Right atrium auricular region (tissue), 2 donors: ENCODE results near the gene TRIO. TPM values are rescaled to one million over a fixed set of nuclear protein-coding genes. Genes with fewer than 3 reads are reported as not detected.

Source experiments
- DNase-seq: peaks from one replicate; pipeline ENCODE4 v3.0.0-alpha.2; 2019; ENCODE audit warnings: low spot score
- H3K27ac ChIP-seq, 2 donors: fragments of 200-600 bp; sonication (generic); 1 replicate in 1 of 2; 2 replicates in 1 of 2; pipeline ENCODE4 v1.5.1; 2016 to 2019
- H3K27me3 ChIP-seq, 2 donors: fragments of 200-600 bp; sonication (generic); one replicate each; pipeline versions ENCODE4 v1.5.1 to v1.6.0; 2017 to 2019
- H3K36me3 ChIP-seq: fragments of 200-600 bp; sonication (generic); one replicate; pipeline ENCODE4 v1.5.1; 2016
- H3K4me1 ChIP-seq, 2 donors: fragments of 200-600 bp; sonication (generic); one replicate each; pipeline versions ENCODE4 v1.5.1 to v1.6.0; 2017 to 2019
- H3K4me3 ChIP-seq, 2 donors: fragments of 200-600 bp; sonication (generic); 1 replicate in 1 of 2; 2 replicates in 1 of 2; pipeline ENCODE4 v1.5.1; 2017 to 2019; ENCODE audit warnings: mild to moderate bottlenecking in 1 of 2, moderate library complexity in 1 of 2
- H3K9me3 ChIP-seq, 2 donors: fragments of 200-600 bp; sonication (generic); one replicate each; pipeline ENCODE4 v1.5.1; 2019
- total RNA-seq, 2 donors: library from RNA; depleted of rRNA; stranded (reverse); fragments of >200 nt; gene quantifications; one replicate each; pipeline ENCODE4 v1.1.0, GENCODE V29; 2016
- TF ChIP-seq, protein P1 (sequence below), 2 donors: fragments of 200-600 bp; sonication (generic); IDR thresholded peaks; one replicate each; pipeline ENCODE4 v1.5.1; 2019; ENCODE audit warnings: antibody characterized with exemption in 2 of 2

The TRIO gene
- total RNA-seq, 2 donors from 2014 or later = 51.6 to 67.0 TPM

DNA sequence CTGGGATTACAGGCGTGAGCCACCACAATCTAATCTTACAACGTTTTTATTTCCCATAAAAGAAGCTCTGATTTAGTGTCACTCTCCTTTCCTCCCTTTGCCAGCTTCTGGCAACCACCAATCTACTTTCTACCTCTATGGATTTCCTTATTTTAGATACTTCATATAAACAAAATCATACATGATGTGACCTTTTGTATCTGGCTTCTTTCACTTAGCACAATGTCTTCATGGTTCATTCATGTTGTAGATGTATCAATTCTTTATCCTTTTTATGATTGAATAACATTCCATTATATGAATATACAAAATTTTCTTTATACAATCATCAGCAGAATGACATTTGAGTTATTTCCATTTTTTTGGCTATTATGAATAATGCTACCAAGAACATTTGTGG, 9.7 kb upstream of the TRIO start:
- TF ChIP-seq, protein P1, sequence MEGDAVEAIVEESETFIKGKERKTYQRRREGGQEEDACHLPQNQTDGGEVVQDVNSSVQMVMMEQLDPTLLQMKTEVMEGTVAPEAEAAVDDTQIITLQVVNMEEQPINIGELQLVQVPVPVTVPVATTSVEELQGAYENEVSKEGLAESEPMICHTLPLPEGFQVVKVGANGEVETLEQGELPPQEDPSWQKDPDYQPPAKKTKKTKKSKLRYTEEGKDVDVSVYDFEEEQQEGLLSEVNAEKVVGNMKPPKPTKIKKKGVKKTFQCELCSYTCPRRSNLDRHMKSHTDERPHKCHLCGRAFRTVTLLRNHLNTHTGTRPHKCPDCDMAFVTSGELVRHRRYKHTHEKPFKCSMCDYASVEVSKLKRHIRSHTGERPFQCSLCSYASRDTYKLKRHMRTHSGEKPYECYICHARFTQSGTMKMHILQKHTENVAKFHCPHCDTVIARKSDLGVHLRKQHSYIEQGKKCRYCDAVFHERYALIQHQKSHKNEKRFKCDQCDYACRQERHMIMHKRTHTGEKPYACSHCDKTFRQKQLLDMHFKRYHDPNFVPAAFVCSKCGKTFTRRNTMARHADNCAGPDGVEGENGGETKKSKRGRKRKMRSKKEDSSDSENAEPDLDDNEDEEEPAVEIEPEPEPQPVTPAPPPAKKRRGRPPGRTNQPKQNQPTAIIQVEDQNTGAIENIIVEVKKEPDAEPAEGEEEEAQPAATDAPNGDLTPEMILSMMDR (IDR thresholded peaks at IDR 0.05) = no peak
- Histone ChIP-seq H3K4me1 (peaks cover 0 to 14% of the 10 kb centered on the region in 2 donors), H3K27me3 (no peaks in the 10 kb centered on the region), H3K4me3 (no peak overlapping the region), H3K9me3 (no peaks in the 10 kb centered on the region), H3K27ac (no peak overlapping the region), H3K36me3 (no peaks in the 10 kb centered on the region)
- DNase-seq = no peak

DNA sequence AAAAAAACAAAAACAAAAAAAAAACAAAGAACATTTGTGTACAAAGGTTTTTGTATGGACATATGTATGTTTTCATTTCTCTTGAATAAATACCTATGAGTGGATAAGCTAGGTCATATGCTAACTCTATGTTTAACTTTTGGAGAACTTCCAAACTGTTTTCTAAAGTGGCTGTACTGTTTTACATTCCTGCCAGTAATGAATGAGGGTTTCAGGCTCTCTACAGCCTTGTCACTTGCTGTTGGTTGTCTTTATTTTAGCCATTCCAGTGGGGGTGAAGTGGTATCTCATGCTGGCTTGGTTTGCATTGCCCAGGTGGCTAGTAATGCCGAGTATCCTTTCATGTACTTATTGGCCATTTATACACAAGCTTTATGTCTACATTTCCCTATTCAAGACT, 9.1 kb upstream of the TRIO start:
- Histone ChIP-seq H3K36me3 (no peaks in the 10 kb centered on the region), H3K4me3 (no peak overlapping the region), H3K27ac (no peak overlapping the region), H3K4me1 (peaks cover 0 to 14% of the 10 kb centered on the region in 2 donors), H3K27me3 (no peaks in the 10 kb centered on the region), H3K9me3 (no peaks in the 10 kb centered on the region)
- no peak for DNase-seq
- TF ChIP-seq, protein P1 (IDR thresholded peaks at IDR 0.05) = no peak

DNA sequence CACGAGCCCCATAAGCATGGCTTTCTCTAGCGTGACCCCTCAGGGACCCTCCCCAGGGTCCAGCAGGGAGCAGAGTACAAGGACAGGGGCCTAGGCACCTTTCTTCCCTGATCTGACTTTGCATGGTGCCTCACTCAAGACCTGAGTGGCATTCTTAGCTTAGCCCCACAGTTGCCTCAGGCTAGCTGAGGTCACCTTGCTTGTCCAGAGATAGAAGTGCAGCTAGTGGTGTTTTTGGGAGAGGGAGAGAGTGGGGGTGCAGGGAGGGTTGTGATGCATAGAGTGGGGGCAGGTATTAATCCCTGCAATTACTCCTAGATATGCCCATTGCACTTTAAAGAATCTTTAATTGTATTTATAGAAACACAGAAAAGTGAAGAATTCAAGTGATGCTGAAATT, 8.4 kb upstream of the TRIO start:
- Histone ChIP-seq H3K4me1 (peaks cover 0 to 14% of the 10 kb centered on the region in 2 donors), H3K36me3 (no peaks in the 10 kb centered on the region), H3K27me3 (no peaks in the 10 kb centered on the region), H3K9me3 (no peaks in the 10 kb centered on the region), H3K27ac (no peak overlapping the region), H3K4me3 (no peak overlapping the region)
- TF ChIP-seq, protein P1 (IDR thresholded peaks at IDR 0.05) = no peak
- DNase-seq = no peak

DNA sequence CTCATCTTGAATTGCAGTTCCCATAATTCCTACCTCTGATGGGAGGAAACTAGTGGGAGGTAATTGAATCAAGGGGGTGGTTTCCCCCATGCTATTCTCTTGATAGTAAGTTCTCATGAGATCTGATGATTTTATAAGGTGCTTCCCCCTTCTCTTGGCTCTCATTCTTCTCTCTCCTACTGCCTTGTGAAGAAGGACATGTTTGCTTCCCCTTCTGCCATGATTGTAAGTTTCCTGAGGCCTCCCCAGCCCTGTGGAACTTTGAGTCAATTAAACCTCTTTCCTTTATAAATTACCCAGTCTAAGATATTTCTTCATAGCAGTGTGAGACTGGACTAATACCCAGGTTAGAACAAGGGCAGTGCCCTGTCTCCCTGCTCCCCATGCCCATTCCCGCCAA, 7.5 kb upstream of the TRIO start:
- Histone ChIP-seq H3K4me1 (peaks cover 0 to 14% of the 10 kb centered on the region in 2 donors), H3K27me3 (no peaks in the 10 kb centered on the region), H3K27ac (no peak overlapping the region), H3K4me3 (no peak overlapping the region), H3K36me3 (no peaks in the 10 kb centered on the region), H3K9me3 (no peaks in the 10 kb centered on the region)
- DNase-seq = no peak
- TF ChIP-seq, protein P1 (IDR thresholded peaks at IDR 0.05) = no peak

DNA sequence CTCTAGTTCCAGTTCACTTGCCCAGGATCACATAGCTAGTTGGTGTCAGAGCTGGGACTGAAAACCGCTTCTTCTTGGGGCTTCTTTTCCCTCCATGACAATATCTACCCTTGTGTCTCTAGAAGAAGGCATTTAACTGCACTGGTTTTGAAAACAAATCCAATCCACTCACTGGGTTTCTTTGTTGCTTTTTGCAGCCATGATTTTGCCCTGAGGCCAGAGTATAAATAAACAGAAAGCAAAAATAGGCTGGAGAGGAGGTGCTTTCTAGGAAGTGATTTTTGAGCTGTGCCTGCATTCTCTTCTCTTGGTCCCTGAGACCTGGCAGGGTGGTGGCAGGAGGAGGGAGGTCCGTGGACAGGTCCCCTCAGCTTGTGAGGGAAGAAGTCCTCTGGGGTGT, 6.9 kb upstream of the TRIO start:
- H3K9me3 ChIP-seq = no peaks in the 10 kb centered on the region
- no peaks in the 10 kb centered on the region for H3K27me3 ChIP-seq
- no peak for DNase-seq
- H3K27ac ChIP-seq = no peak overlapping the region
- H3K36me3 ChIP-seq = no peaks in the 10 kb centered on the region
- peaks cover 0 to 14% of the 10 kb centered on the region in 2 donors for H3K4me1 ChIP-seq
- TF ChIP-seq, protein P1 (IDR thresholded peaks at IDR 0.05) = no peak
- H3K4me3 ChIP-seq = no peak overlapping the region
